Testis (tissue), 3 donors: ENCODE results near the gene CSF2. TPM values are rescaled to one million over a fixed set of nuclear protein-coding genes. Genes with fewer than 3 reads are reported as not detected.

Experiments
- DNase-seq: peaks from one replicate; pipeline ENCODE4 v3.0.0-alpha.2; 2019
- H3K27ac ChIP-seq, 2 donors: fragments of 200-600 bp; sonication (generic); one replicate each; pipeline ENCODE4 v1.5.1; 2019
- H3K27me3 ChIP-seq: fragments of 200-600 bp; sonication (generic); one replicate; pipeline ENCODE4 v1.5.1; 2019
- H3K36me3 ChIP-seq: fragments of 200-600 bp; sonication (generic); one replicate; pipeline ENCODE4 v1.5.1; 2017; ENCODE audit warnings: low read depth; ENCODE audit errors: missing control alignments
- H3K4me1 ChIP-seq: fragments of 200-600 bp; sonication (generic); one replicate; pipeline ENCODE4 v1.5.1; 2019
- H3K4me3 ChIP-seq, 2 donors: fragments of 200-600 bp; sonication (generic); one replicate each; pipeline ENCODE4 v1.5.1; 2017 to 2019
- H3K9me3 ChIP-seq: fragments of 200-600 bp; sonication (generic); one replicate; pipeline ENCODE4 v1.5.1; 2017
- POLR2A ChIP-seq: fragments of 450-650 bp; IDR thresholded peaks from one replicate; pipeline ENCODE4 v1.6.1; 2017; ENCODE audit warnings: antibody characterized with exemption, mild to moderate bottlenecking, moderate library complexity
- WGBS, 2 donors: methylation state at CpG; one replicate each; pipeline ENCODE4 v1.1.5; 2018; 5-methylcytosine and 5-hydroxymethylcytosine counted together
- intact Hi-C: fragments of 100-400 bp; cut with DNase I; formaldehyde crosslinking; loops from one replicate; pipeline ENCODE4 v1.15.1; 2023; ENCODE audit warnings: low total_unique reads
- polyA plus RNA-seq: library from polyadenylated mRNA; stranded (reverse); fragments of 350-450 nt; fragmentation: Illumina TruSeq; extraction: RNeasy Lipid Tissue Mini Kit (QIAGEN cat#74804); gene quantifications from one replicate; pipeline ENCODE4 v1.2.3, GENCODE V29; 2014; ENCODE audit warnings: low read depth, low replicate concordance; ENCODE audit not compliant: insufficient read depth
- total RNA-seq, 2 donors: library from RNA; depleted of rRNA; stranded (reverse); fragments of >200 nt; gene quantifications; one replicate each; pipeline ENCODE4 v1.2.3, GENCODE V29; 2016
- TF ChIP-seq, protein P1 (sequence below), 3 experiments: fragments of 450-650 bp in 2 of 3; fragments of 200-600 bp in 1 of 3; sonication (generic) in 1 of 3; IDR thresholded peaks; one replicate each; pipeline ENCODE4 v1.5.1; 2016 to 2019; ENCODE audit warnings: antibody characterized with exemption in 3 of 3, mild to moderate bottlenecking in 2 of 3, moderate library complexity in 1 of 3

The CSF2 gene
- total and polyA plus RNA-seq, 3 donors from 2014 or later = not detected

DNA sequence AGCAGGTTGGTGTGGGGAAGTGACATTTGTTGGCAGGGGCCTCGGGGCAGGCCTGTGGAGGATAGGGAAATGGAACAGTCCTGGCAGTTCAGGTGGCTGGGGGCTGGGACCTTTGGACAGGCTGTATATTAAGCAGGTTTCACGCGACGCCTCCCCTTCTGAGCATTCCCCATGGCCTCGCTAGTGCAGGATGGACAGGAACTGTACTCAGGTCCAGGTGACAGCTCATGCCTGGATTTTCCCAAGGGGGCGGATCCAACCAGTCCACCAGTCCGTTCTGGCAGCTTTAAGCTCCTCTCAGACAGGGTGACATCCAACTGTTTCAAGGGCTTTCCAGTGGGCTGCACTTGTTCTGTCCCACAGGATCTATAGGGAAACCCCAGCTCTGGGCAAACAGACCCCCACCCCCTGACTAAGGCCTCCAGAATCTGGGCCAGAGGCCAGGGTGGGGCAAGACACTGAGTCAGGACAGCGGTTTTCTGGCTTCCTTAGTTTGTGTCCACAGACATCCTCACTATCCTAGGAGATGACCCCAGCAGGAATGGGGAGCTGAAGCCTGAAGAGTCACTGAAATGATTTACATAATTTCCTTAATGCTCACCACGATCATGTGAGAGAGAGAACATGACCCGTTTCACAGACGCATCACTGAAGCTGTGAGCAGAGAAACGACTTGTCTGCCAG lies 20.9 kb downstream of the CSF2 start:
- H3K4me1 ChIP-seq = no peaks in the 10 kb centered on the region
- 80 to 81% methylated on average over 12 of the region's 12 CpGs for WGBS, 2 donors
- no peaks in the 10 kb centered on the region for H3K36me3 ChIP-seq
- H3K9me3 ChIP-seq = no peaks in the 10 kb centered on the region
- TF ChIP-seq, protein P1, sequence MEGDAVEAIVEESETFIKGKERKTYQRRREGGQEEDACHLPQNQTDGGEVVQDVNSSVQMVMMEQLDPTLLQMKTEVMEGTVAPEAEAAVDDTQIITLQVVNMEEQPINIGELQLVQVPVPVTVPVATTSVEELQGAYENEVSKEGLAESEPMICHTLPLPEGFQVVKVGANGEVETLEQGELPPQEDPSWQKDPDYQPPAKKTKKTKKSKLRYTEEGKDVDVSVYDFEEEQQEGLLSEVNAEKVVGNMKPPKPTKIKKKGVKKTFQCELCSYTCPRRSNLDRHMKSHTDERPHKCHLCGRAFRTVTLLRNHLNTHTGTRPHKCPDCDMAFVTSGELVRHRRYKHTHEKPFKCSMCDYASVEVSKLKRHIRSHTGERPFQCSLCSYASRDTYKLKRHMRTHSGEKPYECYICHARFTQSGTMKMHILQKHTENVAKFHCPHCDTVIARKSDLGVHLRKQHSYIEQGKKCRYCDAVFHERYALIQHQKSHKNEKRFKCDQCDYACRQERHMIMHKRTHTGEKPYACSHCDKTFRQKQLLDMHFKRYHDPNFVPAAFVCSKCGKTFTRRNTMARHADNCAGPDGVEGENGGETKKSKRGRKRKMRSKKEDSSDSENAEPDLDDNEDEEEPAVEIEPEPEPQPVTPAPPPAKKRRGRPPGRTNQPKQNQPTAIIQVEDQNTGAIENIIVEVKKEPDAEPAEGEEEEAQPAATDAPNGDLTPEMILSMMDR (IDR thresholded peaks at IDR 0.05) = no peak
- TF ChIP-seq POLR2A = no peak
- no peak overlapping the region for H3K4me3 ChIP-seq
- H3K27me3 ChIP-seq = no peaks in the 10 kb centered on the region
- intact Hi-C loops = no loop called here
- no peak for DNase-seq
- H3K27ac ChIP-seq = no peak overlapping the region

DNA sequence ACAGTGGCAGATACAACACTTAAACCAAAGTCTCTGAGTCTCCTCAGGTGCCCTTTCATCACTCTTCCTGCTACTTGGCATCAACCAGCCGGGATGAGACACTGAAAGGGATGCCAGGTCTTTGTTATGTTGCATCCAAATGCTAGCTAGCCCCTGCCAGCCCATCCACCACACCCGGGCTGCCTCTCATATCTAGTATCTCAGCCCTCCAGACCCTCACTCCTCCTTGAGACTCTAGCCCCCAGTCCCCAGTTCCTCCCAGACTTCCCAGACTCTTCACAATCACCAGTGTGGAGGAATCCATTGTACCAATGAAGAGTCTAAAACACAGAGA lies 21.5 kb downstream of the CSF2 start:
- no peaks in the 10 kb centered on the region for H3K9me3 ChIP-seq
- TF ChIP-seq, protein P1 (IDR thresholded peaks at IDR 0.05) = no peak
- TF ChIP-seq POLR2A = no peak
- H3K4me3 ChIP-seq = no peak overlapping the region
- WGBS, 2 donors = 83% methylated on average over 2 of the region's 2 CpGs
- DNase-seq = no peak
- H3K27me3 ChIP-seq = no peaks in the 10 kb centered on the region
- intact Hi-C loops = no loop called here
- H3K36me3 ChIP-seq = no peaks in the 10 kb centered on the region
- no peak overlapping the region for H3K27ac ChIP-seq
- no peaks in the 10 kb centered on the region for H3K4me1 ChIP-seq

GRCh38 chr5:132095424-132095972 lies 21.9 kb downstream of the CSF2 start:
- Histone ChIP-seq H3K36me3 (no peaks in the 10 kb centered on the region), H3K4me3 (no peak overlapping the region), H3K9me3 (no peaks in the 10 kb centered on the region), H3K4me1 (no peaks in the 10 kb centered on the region), H3K27ac (no peak overlapping the region), H3K27me3 (no peaks in the 10 kb centered on the region)
- WGBS, 2 donors = 72 to 77% methylated on average over 6 of the region's 6 CpGs
- intact Hi-C loops = no loop called here
- TF ChIP-seq, protein P1 (IDR thresholded peaks at IDR 0.05) = no peak
- DNase-seq = no peak

GRCh38 chr5:132096904-132097303 lies 23.3 kb downstream of the CSF2 start:
- Histone ChIP-seq H3K4me3 (no peak overlapping the region), H3K36me3 (no peaks in the 10 kb centered on the region), H3K27me3 (no peaks in the 10 kb centered on the region), H3K4me1 (no peaks in the 10 kb centered on the region), H3K27ac (no peak overlapping the region), H3K9me3 (no peaks in the 10 kb centered on the region)
- WGBS, 2 donors = 90 to 94% methylated on average over 2 to 3 of the region's 3 CpGs
- TF ChIP-seq, protein P1 (IDR thresholded peaks at IDR 0.05) = no peak
- no peak for TF ChIP-seq POLR2A
- DNase-seq = no peak
- intact Hi-C loops = no loop called here

- Histone ChIP-seq H3K36me3 (no peaks in the 10 kb centered on the region), H3K27me3 (no peaks in the 10 kb centered on the region), H3K9me3 (no peaks in the 10 kb centered on the region), H3K4me1 (no peaks in the 10 kb centered on the region), H3K27ac (no peak overlapping the region), H3K4me3 (no peak overlapping the region)
- DNase-seq = no peak
- 82 to 90% methylated on average over 5 of the region's 5 CpGs for WGBS, 2 donors
- TF ChIP-seq POLR2A = no peak
- TF ChIP-seq, protein P1 (IDR thresholded peaks at IDR 0.05) = no peak
- intact Hi-C loops = no loop called here
Measured at GRCh38 chr5:132098151-132098594, 24.6 kb downstream of the CSF2 start.
